SK-N-SH treated with all-trans-retinoic acid at 6 μM for 48 hours (cell line): ENCODE measurements around the gene PTPRN2.

Source experiments
- ATAC-seq: fragments of 200-7000 bp; cut with Tn5 transposase; 3 replicates; pipeline ENCODE4 v1.9.1; 2020; ENCODE audit warnings: mild to moderate bottlenecking, moderate library complexity
- ARNTL ChIP-seq: fragments of 450-650 bp; formaldehyde crosslinking; IDR thresholded peaks from 2 replicates; pipeline ENCODE4 v1.5.0; 2020; ENCODE audit warnings: low read depth, mild to moderate bottlenecking, moderate library complexity, borderline replicate concordance
- BACH2 ChIP-seq: fragments of 250-450 bp; sonication (Bioruptor Pico); IDR thresholded peaks from 2 replicates; pipeline ENCODE4 v1.9.0; 2021; ENCODE audit warnings: mild to moderate bottlenecking, borderline replicate concordance
- CSDC2 ChIP-seq: fragments of 250-450 bp; sonication (Bioruptor Pico); IDR thresholded peaks from 2 replicates; pipeline ENCODE4 v1.5.0; 2020; ENCODE audit warnings: mild to moderate bottlenecking, moderate library complexity
- ESRRG ChIP-seq: fragments of 250-450 bp; sonication (Bioruptor Pico); IDR thresholded peaks from 2 replicates; pipeline ENCODE4 v1.6.1; 2021; ENCODE audit warnings: mild to moderate bottlenecking
- GLIS3 ChIP-seq: fragments of 250-450 bp; sonication (Bioruptor Pico); IDR thresholded peaks from 2 replicates; pipeline ENCODE4 v1.5.0; 2020; ENCODE audit warnings: mild to moderate bottlenecking, moderate library complexity
- ISL1 ChIP-seq: fragments of 250-450 bp; sonication (Bioruptor Pico); IDR thresholded peaks from 2 replicates; pipeline ENCODE4 v2.1.2; 2022; ENCODE audit warnings: mild to moderate bottlenecking, moderate library complexity
- OSR1 ChIP-seq: fragments of 250-450 bp; sonication (Bioruptor Pico); IDR thresholded peaks from 2 replicates; pipeline ENCODE4 v1.8.0; 2022; ENCODE audit warnings: moderate library complexity, mild to moderate bottlenecking, inconsistent platforms
- PPARA ChIP-seq: fragments of 250-450 bp; sonication (Bioruptor Pico); IDR thresholded peaks from 2 replicates; pipeline ENCODE4 v1.5.0; 2020; ENCODE audit warnings: mild to moderate bottlenecking, borderline replicate concordance
- RARB ChIP-seq: fragments of 250-450 bp; sonication (Bioruptor Pico); IDR thresholded peaks from 2 replicates; pipeline ENCODE4 v1.8.0; 2021; ENCODE audit warnings: mild to moderate bottlenecking, moderate library complexity
- SNAI2 ChIP-seq: fragments of 250-450 bp; sonication (Bioruptor Pico); IDR thresholded peaks from 2 replicates; pipeline ENCODE4 v1.5.0; 2020; ENCODE audit warnings: mild to moderate bottlenecking, moderate library complexity
- TCF4 ChIP-seq: fragments of 250-450 bp; sonication (Bioruptor Pico); IDR thresholded peaks from 2 replicates; pipeline ENCODE4 v1.8.0; 2021; ENCODE audit warnings: mild to moderate bottlenecking, moderate library complexity, borderline replicate concordance
- TOX ChIP-seq: fragments of 250-450 bp; sonication (Bioruptor Pico); IDR thresholded peaks from 2 replicates; pipeline ENCODE4 v1.8.0; 2021; ENCODE audit warnings: mild to moderate bottlenecking, moderate library complexity, borderline replicate concordance
- ZC3H10 ChIP-seq: fragments of 250-450 bp; sonication (Bioruptor Pico); IDR thresholded peaks from 2 replicates; pipeline ENCODE4 v1.5.1; 2021; ENCODE audit warnings: mild to moderate bottlenecking, moderate library complexity
- ZFP3 ChIP-seq: fragments of 250-450 bp; sonication (Bioruptor Pico); IDR thresholded peaks from 2 replicates; pipeline ENCODE4 v1.5.0; 2020; ENCODE audit warnings: mild to moderate bottlenecking, moderate library complexity
- ZFP30 ChIP-seq: fragments of 450-650 bp; formaldehyde crosslinking; IDR thresholded peaks from 2 replicates; pipeline ENCODE4 v1.5.0; 2022; ENCODE audit warnings: mild to moderate bottlenecking, moderate library complexity
- ZNF565 ChIP-seq: fragments of 450-650 bp; formaldehyde crosslinking; conservative IDR thresholded peaks from 2 replicates; pipeline ENCODE4 v1.5.0; 2020; ENCODE audit warnings: low read depth, mild to moderate bottlenecking, moderate library complexity
- ZNF70 ChIP-seq: fragments of 450-650 bp; formaldehyde crosslinking; IDR thresholded peaks from 2 replicates; pipeline ENCODE4 v1.5.0; 2020; ENCODE audit warnings: mild to moderate bottlenecking, moderate library complexity
- ZNF8 ChIP-seq: fragments of 450-650 bp; formaldehyde crosslinking; IDR thresholded peaks from 2 replicates; pipeline ENCODE4 v1.5.0; 2020; ENCODE audit warnings: mild to moderate bottlenecking, moderate library complexity
- TF ChIP-seq, protein P1 (sequence below): fragments of 250-450 bp; sonication (Bioruptor Pico); IDR thresholded peaks from 2 replicates; pipeline ENCODE4 v1.8.0; 2020; ENCODE audit warnings: mild to moderate bottlenecking, moderate library complexity, borderline replicate concordance
- TF ChIP-seq, protein P2 (sequence below): fragments of 250-450 bp; sonication (Bioruptor Pico); IDR thresholded peaks from 2 replicates; pipeline ENCODE4 v1.5.0; 2020; ENCODE audit warnings: mild to moderate bottlenecking, moderate library complexity
- TF ChIP-seq, protein P3 (sequence below): fragments of 250-450 bp; sonication (Bioruptor Pico); IDR thresholded peaks from 2 replicates; pipeline ENCODE4 v1.5.1; 2020; ENCODE audit warnings: low read depth, mild to moderate bottlenecking, moderate library complexity
- TF ChIP-seq, protein P4 (sequence below): fragments of 250-450 bp; sonication (Bioruptor Pico); IDR thresholded peaks from 2 replicates; pipeline ENCODE4 v1.5.1; 2021; ENCODE audit warnings: mild to moderate bottlenecking, moderate library complexity
- TF ChIP-seq, protein P5 (sequence below): fragments of 250-450 bp; sonication (Bioruptor Pico); IDR thresholded peaks from 2 replicates; pipeline ENCODE4 v1.8.0; 2021; ENCODE audit warnings: low read depth, mild to moderate bottlenecking, moderate library complexity, borderline replicate concordance

Gene PTPRN2

DNA sequence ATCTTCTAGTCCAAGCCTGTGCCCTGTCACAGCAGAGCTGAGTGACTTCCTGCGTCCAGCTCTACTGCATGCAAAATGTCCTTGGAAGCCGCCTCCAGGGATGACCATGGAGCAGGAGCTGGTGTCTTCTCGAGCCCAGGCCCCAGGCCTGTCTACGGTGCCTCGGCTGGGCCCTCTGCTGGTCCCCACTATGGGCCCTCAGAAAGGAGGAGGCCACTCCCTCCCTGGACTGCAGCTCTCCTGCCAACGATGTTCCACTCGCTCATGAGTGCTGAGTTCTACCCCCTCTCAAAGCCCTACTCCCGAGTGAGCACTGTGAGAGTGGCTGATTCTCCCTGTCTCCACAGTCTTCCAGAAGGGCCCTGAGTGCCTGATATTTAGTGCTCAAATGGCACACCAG is 504.9 kb downstream of the PTPRN2 start:
- TF ChIP-seq ZC3H10 (CRISPR knock-in tag) (no peak), TOX (CRISPR knock-in tag) (no peak)
- TF ChIP-seq, all 23 proteins: peak for 0
- ATAC-seq, result no peak

DNA sequence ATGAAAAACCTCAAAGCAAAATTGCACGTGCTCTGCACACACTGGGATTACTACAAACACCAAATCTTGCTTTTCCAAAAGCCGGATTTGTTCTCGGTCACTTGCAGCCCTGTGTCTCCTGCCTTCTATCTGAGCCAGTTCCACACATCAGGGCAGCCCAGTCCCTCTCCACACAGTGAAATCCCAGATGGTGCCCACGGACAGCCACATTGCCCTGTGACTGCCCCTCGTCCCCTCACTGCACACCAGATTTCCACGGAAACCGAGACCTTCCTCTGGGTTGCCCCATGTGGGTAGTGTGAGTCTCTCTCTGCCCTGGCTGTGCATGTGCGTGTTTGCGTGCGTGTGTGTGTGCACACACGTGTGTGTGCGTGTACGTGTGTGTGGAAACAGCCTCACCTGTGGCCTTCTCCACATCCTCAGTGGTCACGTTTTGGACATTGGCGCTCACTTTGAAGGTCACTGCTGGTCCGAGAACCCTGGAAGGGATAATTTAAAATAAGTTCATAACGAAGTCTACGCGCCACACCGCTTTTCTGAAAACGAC is 506.7 kb downstream of the PTPRN2 start:
- TF ChIP-seq, protein P1, sequence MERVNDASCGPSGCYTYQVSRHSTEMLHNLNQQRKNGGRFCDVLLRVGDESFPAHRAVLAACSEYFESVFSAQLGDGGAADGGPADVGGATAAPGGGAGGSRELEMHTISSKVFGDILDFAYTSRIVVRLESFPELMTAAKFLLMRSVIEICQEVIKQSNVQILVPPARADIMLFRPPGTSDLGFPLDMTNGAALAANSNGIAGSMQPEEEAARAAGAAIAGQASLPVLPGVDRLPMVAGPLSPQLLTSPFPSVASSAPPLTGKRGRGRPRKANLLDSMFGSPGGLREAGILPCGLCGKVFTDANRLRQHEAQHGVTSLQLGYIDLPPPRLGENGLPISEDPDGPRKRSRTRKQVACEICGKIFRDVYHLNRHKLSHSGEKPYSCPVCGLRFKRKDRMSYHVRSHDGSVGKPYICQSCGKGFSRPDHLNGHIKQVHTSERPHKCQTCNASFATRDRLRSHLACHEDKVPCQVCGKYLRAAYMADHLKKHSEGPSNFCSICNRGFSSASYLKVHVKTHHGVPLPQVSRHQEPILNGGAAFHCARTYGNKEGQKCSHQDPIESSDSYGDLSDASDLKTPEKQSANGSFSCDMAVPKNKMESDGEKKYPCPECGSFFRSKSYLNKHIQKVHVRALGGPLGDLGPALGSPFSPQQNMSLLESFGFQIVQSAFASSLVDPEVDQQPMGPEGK, result no peak
- TF ChIP-seq TCF4 (CRISPR knock-in tag) (no peak), ZNF8 (CRISPR knock-in tag) (no peak), BACH2 (CRISPR knock-in tag) (no peak), ZFP30 (no peak), RARB (no peak), OSR1 (CRISPR knock-in tag) (no peak), ZNF565 (CRISPR knock-in tag) (no peak), ISL1 (no peak), ZC3H10 (CRISPR knock-in tag) (no peak), SNAI2 (CRISPR knock-in tag) (no peak), CSDC2 (no peak), TOX (CRISPR knock-in tag) (no peak), ZNF70 (CRISPR knock-in tag) (no peak), ARNTL (no peak)
- TF ChIP-seq, protein P2, sequence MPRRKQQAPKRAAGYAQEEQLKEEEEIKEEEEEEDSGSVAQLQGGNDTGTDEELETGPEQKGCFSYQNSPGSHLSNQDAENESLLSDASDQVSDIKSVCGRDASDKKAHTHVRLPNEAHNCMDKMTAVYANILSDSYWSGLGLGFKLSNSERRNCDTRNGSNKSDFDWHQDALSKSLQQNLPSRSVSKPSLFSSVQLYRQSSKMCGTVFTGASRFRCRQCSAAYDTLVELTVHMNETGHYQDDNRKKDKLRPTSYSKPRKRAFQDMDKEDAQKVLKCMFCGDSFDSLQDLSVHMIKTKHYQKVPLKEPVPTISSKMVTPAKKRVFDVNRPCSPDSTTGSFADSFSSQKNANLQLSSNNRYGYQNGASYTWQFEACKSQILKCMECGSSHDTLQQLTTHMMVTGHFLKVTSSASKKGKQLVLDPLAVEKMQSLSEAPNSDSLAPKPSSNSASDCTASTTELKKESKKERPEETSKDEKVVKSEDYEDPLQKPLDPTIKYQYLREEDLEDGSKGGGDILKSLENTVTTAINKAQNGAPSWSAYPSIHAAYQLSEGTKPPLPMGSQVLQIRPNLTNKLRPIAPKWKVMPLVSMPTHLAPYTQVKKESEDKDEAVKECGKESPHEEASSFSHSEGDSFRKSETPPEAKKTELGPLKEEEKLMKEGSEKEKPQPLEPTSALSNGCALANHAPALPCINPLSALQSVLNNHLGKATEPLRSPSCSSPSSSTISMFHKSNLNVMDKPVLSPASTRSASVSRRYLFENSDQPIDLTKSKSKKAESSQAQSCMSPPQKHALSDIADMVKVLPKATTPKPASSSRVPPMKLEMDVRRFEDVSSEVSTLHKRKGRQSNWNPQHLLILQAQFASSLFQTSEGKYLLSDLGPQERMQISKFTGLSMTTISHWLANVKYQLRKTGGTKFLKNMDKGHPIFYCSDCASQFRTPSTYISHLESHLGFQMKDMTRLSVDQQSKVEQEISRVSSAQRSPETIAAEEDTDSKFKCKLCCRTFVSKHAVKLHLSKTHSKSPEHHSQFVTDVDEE (CRISPR knock-in tag), result no peak
- TF ChIP-seq, protein P3, sequence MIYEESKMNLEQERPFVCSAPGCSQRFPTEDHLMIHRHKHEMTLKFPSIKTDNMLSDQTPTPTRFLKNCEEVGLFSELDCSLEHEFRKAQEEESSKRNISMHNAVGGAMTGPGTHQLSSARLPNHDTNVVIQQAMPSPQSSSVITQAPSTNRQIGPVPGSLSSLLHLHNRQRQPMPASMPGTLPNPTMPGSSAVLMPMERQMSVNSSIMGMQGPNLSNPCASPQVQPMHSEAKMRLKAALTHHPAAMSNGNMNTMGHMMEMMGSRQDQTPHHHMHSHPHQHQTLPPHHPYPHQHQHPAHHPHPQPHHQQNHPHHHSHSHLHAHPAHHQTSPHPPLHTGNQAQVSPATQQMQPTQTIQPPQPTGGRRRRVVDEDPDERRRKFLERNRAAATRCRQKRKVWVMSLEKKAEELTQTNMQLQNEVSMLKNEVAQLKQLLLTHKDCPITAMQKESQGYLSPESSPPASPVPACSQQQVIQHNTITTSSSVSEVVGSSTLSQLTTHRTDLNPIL (CRISPR knock-in tag), result no peak
- TF ChIP-seq, protein P4, sequence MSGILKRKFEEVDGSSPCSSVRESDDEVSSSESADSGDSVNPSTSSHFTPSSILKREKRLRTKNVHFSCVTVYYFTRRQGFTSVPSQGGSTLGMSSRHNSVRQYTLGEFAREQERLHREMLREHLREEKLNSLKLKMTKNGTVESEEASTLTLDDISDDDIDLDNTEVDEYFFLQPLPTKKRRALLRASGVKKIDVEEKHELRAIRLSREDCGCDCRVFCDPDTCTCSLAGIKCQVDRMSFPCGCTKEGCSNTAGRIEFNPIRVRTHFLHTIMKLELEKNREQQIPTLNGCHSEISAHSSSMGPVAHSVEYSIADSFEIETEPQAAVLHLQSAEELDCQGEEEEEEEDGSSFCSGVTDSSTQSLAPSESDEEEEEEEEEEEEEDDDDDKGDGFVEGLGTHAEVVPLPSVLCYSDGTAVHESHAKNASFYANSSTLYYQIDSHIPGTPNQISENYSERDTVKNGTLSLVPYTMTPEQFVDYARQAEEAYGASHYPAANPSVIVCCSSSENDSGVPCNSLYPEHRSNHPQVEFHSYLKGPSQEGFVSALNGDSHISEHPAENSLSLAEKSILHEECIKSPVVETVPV (CRISPR knock-in tag), result no peak
- no peak for ATAC-seq

DNA sequence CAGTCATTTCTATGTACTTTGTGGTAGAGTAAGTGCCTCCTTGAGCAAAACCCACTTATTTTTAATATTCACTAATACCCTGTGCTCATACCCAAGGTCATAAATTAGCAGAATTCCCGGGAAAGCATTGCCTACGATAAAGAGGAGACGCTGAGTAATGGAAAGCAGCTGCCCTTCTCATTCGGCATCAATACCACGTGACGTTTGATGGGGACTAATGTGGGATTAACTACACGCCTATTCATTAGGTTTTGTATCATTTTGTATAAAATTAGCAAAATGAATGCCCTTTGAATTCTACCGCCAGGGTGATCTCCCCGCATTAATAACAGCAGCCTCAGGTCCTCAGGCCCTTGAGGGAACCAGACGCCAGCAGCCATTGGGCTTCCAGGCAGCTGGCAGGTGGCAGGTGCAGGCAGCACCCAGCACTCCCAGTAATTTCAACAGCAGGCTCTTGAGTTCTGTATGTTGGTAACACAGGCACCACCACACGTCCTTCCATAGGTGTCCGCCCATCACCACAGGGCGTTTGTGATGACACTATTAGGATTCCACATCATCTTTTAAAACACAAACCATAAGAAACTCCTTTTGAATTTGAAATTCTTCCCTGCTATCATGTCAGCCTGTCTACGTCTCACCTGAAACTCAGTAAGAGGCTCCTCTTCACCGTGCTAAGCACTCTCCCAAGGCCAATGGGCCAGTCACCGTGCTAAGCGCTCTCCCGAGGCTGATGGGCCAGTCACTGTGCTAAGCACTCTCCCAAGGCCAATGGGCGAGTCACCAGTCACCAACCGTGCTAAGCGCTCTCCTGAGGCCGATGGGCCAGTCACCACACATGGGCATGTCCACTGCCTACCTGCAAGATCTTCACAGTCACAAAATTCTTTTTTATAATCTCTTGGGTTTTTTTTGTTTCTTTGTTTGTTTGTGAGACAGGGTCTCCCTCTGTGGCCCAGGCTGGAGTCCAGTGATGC is 509.4 kb downstream of the PTPRN2 start:
- TF ChIP-seq CSDC2, result no peak
- TF ChIP-seq ZNF565 (CRISPR knock-in tag), result no peak
- TF ChIP-seq SNAI2 (CRISPR knock-in tag), result no peak
- TF ChIP-seq PPARA (CRISPR knock-in tag), result no peak
- TF ChIP-seq OSR1 (CRISPR knock-in tag), result no peak
- no peak for TF ChIP-seq TCF4 (CRISPR knock-in tag)
- TF ChIP-seq ISL1, result no peak
- TF ChIP-seq, protein P5, sequence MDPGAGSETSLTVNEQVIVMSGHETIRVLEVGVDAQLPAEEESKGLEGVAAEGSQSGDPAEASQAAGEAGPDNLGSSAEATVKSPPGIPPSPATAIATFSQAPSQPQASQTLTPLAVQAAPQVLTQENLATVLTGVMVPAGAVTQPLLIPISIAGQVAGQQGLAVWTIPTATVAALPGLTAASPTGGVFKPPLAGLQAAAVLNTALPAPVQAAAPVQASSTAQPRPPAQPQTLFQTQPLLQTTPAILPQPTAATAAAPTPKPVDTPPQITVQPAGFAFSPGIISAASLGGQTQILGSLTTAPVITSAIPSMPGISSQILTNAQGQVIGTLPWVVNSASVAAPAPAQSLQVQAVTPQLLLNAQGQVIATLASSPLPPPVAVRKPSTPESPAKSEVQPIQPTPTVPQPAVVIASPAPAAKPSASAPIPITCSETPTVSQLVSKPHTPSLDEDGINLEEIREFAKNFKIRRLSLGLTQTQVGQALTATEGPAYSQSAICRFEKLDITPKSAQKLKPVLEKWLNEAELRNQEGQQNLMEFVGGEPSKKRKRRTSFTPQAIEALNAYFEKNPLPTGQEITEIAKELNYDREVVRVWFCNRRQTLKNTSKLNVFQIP (CRISPR knock-in tag), result no peak
- TF ChIP-seq ZFP3, result no peak
- TF ChIP-seq TOX (CRISPR knock-in tag), result no peak
- TF ChIP-seq, protein P4 (CRISPR knock-in tag), result no peak
- TF ChIP-seq ZC3H10 (CRISPR knock-in tag), result no peak
- TF ChIP-seq RARB, result no peak
- no peak for TF ChIP-seq ZFP30
- no peak for TF ChIP-seq ZNF8 (CRISPR knock-in tag)
- no peak for TF ChIP-seq BACH2 (CRISPR knock-in tag)
- TF ChIP-seq ZNF70 (CRISPR knock-in tag), result no peak
- no peak for TF ChIP-seq ESRRG
- TF ChIP-seq ARNTL, result no peak
- no peak for TF ChIP-seq GLIS3
- no peak for ATAC-seq
